H1 (cell line): ENCODE measurements around the gene IRF7.
"Not testable (repeated sequence)": the region's sequence is repeated elsewhere in the genome, so short reads cannot be mapped to it uniquely, and the experiment has no call there.

Source experiments
- CTCF ChIP-seq, 3 experiments: IDR thresholded peaks; 1 replicate in 2 of 3; 2 replicates in 1 of 3; pipeline versions ENCODE4 v1.5.1 to v1.6.1; 2011; ENCODE audit warnings: low read length in 3 of 3, mild to moderate bottlenecking in 3 of 3, inconsistent platforms in 2 of 3, low read depth in 1 of 3, moderate library complexity in 1 of 3; ENCODE audit not compliant: insufficient read depth in 1 of 3; ENCODE audit errors: control extremely low read depth in 1 of 3
- MAFK ChIP-seq: IDR thresholded peaks from 2 replicates; pipeline ENCODE4 v1.6.1; 2012; ENCODE audit warnings: low read depth, mild to moderate bottlenecking, improper control_type of control experiment, low read length
- MAX ChIP-seq: IDR thresholded peaks from 2 replicates; pipeline ENCODE4 v1.6.1; 2012; ENCODE audit warnings: inconsistent platforms
- POLR2A ChIP-seq, 2 experiments: IDR thresholded peaks; 1 replicate in 1 of 2; 2 replicates in 1 of 2; pipeline ENCODE4 v1.6.1; 2011; ENCODE audit warnings: low read depth in 2 of 2, low read length in 2 of 2, mild to moderate bottlenecking in 2 of 2; ENCODE audit errors: control extremely low read depth in 1 of 2
- SAP30 ChIP-seq: fragments of 300-600 bp; sonication (generic); IDR thresholded peaks from 2 replicates; pipeline ENCODE4 v1.7.1; 2012; ENCODE audit warnings: low read length, moderate library complexity, mild to moderate bottlenecking, inconsistent platforms; ENCODE audit not compliant: insufficient read depth, insufficient replicate concordance
- SP1 ChIP-seq: IDR thresholded peaks from 2 replicates; pipeline ENCODE4 v1.6.1; 2011; ENCODE audit warnings: low read depth, low read length
- SRF ChIP-seq: IDR thresholded peaks from 2 replicates; pipeline ENCODE4 v1.6.1; 2011; ENCODE audit warnings: mild to moderate bottlenecking, low read depth, low read length, moderate library complexity

GRCh38 chr11:647672-648158, 32.0 kb upstream of the IRF7 start:
- not testable (repeated sequence) for TF ChIP-seq MAX; SAP30; POLR2A (IDR thresholded peaks at IDR 0.05; ENCODE audit: control extremely low read depth in 1 of 2, low read depth in 2 of 2, low read length in 2 of 2); CTCF (IDR thresholded peaks at IDR 0.05; ENCODE audit: control extremely low read depth in 1 of 3, insufficient read depth in 1 of 3, low read depth in 1 of 3, low read length in 3 of 3); SP1; SRF; MAFK
